NCI-H226 (cell line): ENCODE data around the gene MAPK14.

ENCODE experiments used
- DNase-seq: peaks from one replicate; pipeline ENCODE4 v3.0.0-alpha.2; 2015

MAPK14 gene

GRCh38 chr6:36104836-36105235 lies 77.2 kb downstream of the MAPK14 start:
- DNase-seq = no peak

DNA sequence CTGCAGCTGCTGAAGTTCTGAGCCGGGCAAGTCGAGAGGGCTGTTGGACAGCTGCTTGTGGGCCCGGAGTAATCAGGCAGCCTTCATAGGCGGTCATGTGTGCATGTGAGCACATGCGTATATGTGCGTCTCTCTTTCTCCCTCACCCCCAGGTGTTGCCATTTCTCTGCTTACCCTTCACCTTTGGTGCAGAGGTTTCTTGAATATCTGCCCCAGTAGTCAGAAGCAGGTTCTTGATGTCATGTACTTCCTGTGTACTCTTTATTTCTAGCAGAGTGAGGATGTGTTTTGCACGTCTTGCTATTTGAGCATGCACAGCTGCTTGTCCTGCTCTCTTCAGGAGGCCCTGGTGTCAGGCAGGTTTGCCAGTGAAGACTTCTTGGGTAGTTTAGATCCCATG lies 81.5 kb downstream of the MAPK14 start:
- no peak for DNase-seq

DNA sequence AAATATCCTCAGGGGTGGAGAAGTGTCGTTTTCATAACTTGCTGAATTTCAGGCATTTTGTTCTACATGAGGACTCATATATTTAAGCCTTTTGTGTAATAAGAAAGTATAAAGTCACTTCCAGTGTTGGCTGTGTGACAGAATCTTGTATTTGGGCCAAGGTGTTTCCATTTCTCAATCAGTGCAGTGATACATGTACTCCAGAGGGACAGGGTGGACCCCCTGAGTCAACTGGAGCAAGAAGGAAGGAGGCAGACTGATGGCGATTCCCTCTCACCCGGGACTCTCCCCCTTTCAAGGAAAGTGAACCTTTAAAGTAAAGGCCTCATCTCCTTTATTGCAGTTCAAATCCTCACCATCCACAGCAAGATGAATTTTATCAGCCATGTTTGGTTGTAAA lies 82.4 kb downstream of the MAPK14 start:
- no peak for DNase-seq

- DNase-seq = no peak
Observed at GRCh38 chr6:36110863-36111262, 83.3 kb downstream of the MAPK14 start.

GRCh38 chr6:36111526-36111925 lies 83.9 kb downstream of the MAPK14 start:
- no peak for DNase-seq

DNA sequence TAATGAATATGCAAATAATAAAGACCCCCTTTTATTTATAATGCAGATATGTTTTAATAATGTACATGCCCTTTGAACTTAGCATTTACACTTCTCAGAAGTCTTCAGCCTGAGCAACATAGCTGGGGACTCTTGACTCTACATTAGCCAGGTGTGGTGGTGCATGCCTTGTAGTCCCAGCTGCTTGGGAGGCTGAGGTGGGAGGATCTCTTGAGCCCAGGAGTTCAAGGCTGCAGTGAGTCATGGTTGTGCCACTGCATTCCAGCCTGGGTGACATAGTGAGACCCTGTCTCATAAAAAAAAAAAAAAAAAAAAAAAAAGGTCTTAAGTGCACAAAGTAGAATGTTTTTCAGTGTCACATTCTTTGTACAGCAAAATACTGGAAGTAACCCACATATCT lies 85.4 kb downstream of the MAPK14 start:
- DNase-seq = no peak

DNA sequence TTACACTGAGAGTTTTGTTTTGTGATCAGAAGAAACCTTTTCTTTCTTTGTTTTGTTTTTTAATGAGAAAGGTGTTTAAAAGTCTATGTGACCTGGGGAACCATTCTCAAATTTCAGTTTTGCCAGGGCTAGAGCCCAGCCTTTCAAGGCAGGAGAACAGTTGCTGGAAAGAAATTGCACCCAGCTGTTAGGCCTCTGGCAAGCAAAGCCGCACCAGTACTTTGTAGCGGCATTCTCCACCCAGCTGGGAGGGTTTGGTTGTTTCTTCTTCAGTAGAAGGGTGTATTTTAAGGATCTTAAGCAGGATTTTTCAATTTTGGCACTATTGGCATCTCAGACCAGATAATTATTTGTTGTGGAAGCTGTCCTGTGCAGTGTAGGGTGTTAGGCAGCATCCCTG lies 86.1 kb downstream of the MAPK14 start:
- DNase-seq = no peak

- no peak for DNase-seq
Observed at GRCh38 chr6:36114798-36115408, 87.3 kb downstream of the MAPK14 start.

DNA sequence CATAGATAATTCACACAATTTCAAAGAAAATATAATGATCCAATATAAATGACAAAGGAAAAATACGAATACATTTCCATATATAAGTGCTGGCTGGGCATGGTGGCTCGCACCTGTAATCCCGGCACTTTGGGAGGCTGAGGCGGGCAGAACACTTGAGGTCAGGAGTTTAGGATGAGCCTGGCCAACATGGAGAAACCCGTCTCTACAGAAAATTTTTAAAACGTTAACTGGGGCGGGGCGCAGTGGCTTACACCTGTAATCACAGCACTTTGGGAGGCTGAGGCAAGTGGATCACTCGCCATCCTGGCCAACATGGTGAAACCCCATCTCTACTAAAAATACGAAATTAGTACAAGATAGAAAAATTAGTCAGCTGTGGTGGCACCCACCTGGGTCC lies 87.8 kb downstream of the MAPK14 start:
- DNase-seq = no peak

- no peak for DNase-seq
Observed at GRCh38 chr6:36116066-36116864, 88.7 kb downstream of the MAPK14 start.

DNA sequence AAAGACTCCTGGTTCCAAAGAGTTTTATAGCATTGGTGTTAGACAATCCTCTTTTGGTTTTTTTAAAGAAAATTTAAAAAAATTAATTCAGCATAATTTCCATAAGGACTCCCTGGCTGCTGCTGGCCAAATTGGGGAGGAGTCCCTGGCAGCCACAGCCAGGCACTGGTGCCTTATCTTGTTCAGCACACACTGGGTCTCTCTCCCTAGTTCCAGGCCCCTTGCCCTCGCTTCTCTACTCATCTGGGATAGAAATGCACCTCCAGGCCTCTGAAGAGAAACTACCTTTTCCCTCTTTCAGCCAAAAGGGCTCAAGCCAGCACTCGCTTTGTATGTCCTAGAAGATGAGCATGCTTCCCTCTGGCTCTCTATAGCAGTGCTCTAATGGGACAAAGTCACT lies 89.3 kb downstream of the MAPK14 start:
- no peak for DNase-seq

DNA sequence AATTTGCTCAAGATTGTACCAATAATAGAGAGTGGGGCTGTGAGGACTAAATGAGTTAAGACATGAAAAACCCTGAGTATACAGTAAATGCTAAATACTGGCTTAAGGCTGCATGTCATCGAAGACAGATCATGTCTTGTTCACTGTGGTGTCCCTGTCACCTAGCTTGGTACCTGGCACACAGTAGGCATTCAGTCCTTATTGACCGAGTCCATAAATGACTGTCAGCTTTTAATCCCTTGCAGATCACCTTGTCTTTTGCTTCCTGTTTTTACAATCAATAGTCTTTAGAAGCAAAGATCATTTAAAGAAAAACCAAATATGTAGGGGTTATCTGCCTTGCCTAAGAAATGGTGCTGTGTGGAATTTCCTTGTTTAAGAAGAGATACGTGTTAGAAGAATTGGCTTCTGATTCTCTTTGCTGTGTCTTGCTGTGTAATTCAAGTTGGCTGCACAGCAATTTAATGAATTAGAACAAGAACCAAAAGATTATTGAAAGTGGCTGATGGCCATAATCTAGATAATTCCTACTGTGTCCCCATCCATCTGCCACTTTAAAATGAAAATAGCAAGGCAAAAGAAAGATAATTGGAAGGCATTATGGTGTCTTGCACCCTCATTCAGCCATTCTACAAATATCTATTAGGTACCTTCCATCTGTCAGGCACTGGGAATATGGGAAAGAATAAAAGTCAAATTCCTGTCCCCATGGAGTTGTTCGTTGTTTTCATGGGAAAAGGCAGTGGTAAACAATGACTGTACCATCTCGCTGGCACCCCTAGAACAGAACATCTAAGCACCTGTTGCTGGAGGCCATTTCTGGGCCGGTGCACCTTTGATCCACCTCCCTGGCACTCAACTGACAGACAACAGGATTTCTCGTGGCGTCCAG lies 90.3 kb downstream of the MAPK14 start:
- DNase-seq = no peak

- DNase-seq = no peak
Observed at GRCh38 chr6:36118550-36119107, 91.0 kb downstream of the MAPK14 start.

DNA sequence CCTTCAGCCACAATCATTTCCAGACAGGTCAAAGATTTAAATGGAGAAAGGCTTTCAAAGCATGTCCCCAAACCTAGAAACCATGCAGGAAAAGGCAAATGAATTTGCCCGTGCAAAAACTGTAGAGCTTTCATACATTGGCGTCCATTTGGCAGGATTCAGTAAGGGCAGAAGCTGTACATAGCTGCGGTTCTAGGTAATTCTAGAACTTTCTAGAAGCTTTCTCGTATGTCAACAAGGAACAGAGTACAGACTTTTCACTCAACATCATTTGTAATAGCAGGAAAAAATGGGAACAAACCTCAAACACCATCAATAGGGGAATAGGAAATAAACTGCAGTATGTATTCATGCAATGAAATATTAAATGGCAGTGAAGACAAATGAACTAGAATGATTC lies 91.6 kb downstream of the MAPK14 start:
- no peak for DNase-seq

DNA sequence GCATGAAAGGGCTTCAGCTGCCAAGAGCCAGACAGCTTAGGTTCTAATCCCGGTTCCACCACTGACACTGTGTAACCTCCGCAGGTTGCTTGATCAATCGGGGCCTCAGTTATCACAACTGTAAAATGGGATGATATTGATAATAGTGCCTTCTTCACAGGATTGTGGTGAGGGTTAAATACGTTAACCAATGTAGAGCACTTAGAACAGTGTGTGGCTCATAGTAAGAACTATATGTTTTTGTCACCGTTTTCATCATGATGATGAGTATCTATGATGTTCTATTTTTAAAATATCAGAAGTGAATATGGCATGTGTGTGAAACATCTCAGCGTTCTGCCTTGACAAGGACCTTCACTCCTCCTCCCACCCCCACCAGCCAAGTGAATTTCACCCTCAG lies 92.4 kb downstream of the MAPK14 start:
- no peak for DNase-seq

- DNase-seq = no peak
Observed at GRCh38 chr6:36120539-36120938, 92.9 kb downstream of the MAPK14 start.

DNA sequence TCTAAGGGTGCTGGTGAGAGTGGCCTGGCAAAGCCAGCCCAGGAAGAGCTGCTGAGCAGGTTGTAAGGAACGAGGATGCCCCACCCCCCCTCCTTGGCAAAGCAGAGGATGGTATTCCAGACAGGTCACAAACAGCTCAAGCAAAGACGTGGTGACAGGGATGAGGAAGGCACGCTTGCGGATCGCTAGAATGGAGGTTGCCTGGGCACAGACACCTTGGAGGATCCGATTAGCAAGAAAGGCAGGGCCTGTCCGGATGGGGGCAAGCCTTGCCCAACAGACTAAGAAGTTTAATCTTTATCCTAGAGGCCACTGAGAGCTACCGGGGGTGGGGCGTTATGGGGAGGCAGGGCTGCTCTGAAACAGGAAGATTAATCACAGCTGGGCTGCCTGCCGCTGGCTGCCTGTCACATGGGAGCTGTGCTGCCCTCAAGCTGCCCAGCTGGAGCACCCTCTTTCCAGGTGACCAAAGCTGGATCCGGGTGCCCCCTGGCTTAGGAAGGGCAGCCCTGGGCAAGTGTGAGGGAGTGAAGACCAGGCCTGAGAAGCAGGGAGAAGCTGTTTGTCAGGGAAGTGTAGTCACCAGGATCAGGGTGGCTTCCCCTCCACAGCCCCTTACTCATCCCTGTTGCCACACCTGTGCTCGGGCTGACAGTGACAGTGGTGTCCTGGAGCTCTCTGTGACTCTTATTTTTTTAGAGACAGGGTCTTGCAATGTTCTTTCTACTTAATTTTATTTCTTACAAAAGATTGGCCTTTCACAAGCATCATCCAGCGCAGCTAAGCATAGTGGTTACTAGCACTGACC lies 93.6 kb downstream of the MAPK14 start:
- no peak for DNase-seq

DNA sequence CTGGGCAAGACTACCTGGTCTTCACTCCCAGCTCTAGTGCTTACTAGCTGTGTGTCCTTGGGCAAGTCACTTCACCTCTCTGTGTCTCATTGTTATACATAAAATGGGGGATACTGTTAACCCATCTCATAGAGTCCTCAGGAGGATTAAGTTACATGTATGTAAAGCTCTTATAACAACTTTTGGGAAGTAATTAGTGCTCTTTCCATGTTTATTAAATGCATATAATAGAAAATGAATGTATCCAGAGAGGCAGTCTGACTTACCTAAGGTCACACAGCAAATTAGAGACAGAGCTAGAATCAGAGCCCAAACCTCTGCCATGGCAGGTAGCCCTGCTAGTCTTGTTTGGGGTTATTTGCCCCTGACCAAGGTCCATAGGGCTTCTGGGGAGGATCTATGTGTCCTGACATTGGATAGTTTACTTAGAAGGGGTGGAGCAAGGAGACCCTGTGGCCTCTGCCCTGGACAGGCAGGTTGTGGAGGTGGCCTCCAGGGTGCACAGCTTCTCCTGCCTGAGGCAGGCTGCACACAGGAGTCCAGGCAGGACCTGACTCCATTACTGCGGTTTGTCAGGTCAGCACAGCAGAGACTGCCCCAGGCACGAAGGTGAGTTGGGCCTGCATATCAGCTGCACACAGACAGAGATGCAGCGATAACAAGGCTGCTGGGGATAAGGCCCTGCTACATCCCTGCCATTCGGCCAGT lies 94.3 kb downstream of the MAPK14 start:
- DNase-seq = no peak

DNA sequence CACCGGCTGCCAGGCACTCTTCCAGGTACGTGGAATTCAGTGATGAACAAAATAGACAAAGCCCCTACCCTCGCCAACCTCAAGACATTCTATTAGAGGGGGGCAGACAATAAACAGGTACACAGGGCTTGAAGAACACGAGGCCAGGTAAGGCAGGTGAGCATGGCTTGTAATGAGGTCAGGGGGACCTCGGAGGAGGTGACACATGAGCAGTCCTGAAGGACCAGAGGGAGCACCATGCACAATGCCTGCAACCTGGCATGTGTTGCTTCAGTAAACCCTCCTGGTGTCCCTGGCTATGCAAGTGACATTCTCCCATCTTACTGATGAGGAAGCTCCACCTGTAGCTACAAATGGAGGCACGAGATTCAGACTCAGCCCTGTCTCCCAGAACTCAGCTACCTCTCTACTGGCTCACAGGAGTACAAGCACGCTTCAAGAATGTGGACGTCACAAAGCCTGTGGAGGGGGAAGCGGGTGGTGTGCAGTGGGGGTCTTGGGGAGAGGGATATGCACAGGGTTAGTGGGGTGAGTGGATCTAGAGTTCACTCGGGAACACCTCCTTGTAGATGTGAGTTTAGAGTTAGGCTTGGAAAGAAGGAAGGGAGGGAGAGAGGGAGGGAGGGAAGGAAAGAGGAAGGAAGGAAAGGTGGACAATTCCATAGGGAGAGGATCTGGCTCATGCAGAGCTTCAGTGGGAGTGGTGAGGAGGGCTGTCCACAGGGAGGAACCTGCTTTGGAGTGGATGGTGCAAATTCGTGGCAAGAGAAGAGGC lies 95.1 kb downstream of the MAPK14 start:
- no peak for DNase-seq

- DNase-seq = peak; percentile 59
Observed at GRCh38 chr6:36123270-36124139, 95.9 kb downstream of the MAPK14 start.
